Measurements from ENCODE around the gene SYT14. TPM values are rescaled to one million over a fixed set of nuclear protein-coding genes. Genes with fewer than 3 reads are reported as not detected.
"Not testable (repeated sequence)": the region's sequence is repeated elsewhere in the genome, so short reads cannot be mapped to it uniquely, and the experiment has no call there.

SYT14 gene
- total and polyA plus RNA-seq, 11 donors: not detected

GRCh38 chr1:210031473-210031872, 93.5 kb downstream of the SYT14 start:
- no peak for ATAC-seq
- H3K36me3 ChIP-seq: no peaks in the 10 kb centered on the region
- TF ChIP-seq, protein P1, sequence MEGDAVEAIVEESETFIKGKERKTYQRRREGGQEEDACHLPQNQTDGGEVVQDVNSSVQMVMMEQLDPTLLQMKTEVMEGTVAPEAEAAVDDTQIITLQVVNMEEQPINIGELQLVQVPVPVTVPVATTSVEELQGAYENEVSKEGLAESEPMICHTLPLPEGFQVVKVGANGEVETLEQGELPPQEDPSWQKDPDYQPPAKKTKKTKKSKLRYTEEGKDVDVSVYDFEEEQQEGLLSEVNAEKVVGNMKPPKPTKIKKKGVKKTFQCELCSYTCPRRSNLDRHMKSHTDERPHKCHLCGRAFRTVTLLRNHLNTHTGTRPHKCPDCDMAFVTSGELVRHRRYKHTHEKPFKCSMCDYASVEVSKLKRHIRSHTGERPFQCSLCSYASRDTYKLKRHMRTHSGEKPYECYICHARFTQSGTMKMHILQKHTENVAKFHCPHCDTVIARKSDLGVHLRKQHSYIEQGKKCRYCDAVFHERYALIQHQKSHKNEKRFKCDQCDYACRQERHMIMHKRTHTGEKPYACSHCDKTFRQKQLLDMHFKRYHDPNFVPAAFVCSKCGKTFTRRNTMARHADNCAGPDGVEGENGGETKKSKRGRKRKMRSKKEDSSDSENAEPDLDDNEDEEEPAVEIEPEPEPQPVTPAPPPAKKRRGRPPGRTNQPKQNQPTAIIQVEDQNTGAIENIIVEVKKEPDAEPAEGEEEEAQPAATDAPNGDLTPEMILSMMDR (IDR thresholded peaks at IDR 0.05): no peak
- no peak for TF ChIP-seq POLR2A (IDR thresholded peaks at IDR 0.05)
- peaks cover 0 to 5% (median 0%) of the 10 kb centered on the region in 9 donors for H3K27me3 ChIP-seq
- 40 to 57% (median 53%) methylated on average over 1 of the region's 1 CpG for WGBS, 4 donors
- H3K4me1 ChIP-seq: no peaks in the 10 kb centered on the region
- no peak overlapping the region for H3K4me3 ChIP-seq
- no peak overlapping the region for H3K27ac ChIP-seq
- DNase-seq: no peak
- H3K9me3 ChIP-seq: peaks cover 0 to 20% (median 0%) of the 10 kb centered on the region in 12 donors
- intact Hi-C loops (cut with DNase I): no loop called here

GRCh38 chr1:210043058-210043457, 105.0 kb downstream of the SYT14 start:
- Histone ChIP-seq H3K27me3 (no peaks in the 10 kb centered on the region), H3K27ac (no peak overlapping the region), H3K4me1 (no peaks in the 10 kb centered on the region), H3K9me3 (peaks cover 0 to 19% (median 2%) of the 10 kb centered on the region in 12 donors), H3K4me3 (no peak overlapping the region), H3K36me3 (no peaks in the 10 kb centered on the region)
- intact Hi-C loops (cut with DNase I): no loop called here
- ATAC-seq (no peak), DNase-seq (no peak)
- TF ChIP-seq POLR2A (IDR thresholded peaks at IDR 0.05): no peak
- TF ChIP-seq, protein P1 (IDR thresholded peaks at IDR 0.05): no peak

DNA sequence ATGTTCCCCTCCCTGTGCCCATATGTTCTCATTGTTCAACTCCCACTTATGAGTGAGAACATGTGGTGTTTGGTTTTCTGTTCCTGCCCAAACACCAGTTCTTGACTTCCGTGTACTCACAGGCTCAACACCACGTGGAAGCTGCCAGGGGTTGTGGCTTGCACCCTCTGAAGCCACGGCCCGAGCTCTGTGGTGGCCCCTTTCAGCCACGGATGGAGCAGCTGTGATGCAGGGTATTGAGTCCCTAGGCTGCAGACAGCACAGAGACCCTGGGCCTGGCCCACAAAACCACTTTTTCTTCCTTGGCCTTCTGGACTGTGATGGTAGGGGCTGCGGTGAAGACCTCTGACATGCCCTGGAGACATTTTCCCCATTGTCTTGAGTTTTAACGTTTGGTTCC, 111.6 kb downstream of the SYT14 start:
- TF ChIP-seq POLR2A (IDR thresholded peaks at IDR 0.05): no peak
- TF ChIP-seq, protein P1 (IDR thresholded peaks at IDR 0.05): no peak

GRCh38 chr1:210050491-210050890, 112.5 kb downstream of the SYT14 start:
- H3K27ac ChIP-seq; DNase-seq; H3K4me3 ChIP-seq; intact Hi-C loops (cut with DNase I); H3K4me1 ChIP-seq; ATAC-seq; H3K9me3 ChIP-seq; H3K27me3 ChIP-seq; H3K36me3 ChIP-seq: not testable (repeated sequence)
- 54 to 67% (median 62%) methylated on average over 4 of the region's 4 CpGs for WGBS, 4 donors

More for the DNA sequence above, 111.6 kb downstream of the SYT14 start:
- Histone ChIP-seq H3K9me3 (no peaks in the 10 kb centered on the region), H3K36me3 (no peaks in the 10 kb centered on the region), H3K4me1 (no peaks in the 10 kb centered on the region), H3K27me3 (no peaks in the 10 kb centered on the region), H3K27ac (no peak overlapping the region), H3K4me3 (no peak overlapping the region)
- 71 to 78% (median 76%) methylated on average over 7 of the region's 7 CpGs for WGBS, 4 donors
- DNase-seq (no peak), ATAC-seq (no peak)
- intact Hi-C loops (cut with DNase I): no loop called here

DNA sequence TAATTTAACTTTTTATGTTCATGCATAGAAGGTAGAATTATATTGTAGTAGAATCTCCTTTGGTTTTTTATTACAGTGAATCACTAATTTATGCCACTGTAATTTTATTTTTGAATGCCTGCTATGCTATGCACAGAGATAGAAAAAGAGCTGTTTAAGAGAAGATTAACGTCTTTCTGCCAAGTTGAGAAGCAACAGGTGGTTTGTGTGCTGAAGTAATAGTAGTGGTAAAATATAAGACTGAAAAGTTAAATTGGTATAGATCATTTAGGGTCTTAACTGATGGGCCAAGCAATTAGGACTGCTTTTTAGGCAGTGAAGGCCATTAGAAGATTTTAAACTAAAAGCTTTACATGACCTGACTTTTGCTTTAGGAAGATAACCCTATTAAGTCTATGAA, 115.1 kb downstream of the SYT14 start:
- no peaks in the 10 kb centered on the region for H3K36me3 ChIP-seq
- no peaks in the 10 kb centered on the region for H3K4me1 ChIP-seq
- H3K27me3 ChIP-seq: no peaks in the 10 kb centered on the region
- DNase-seq (no peak), ATAC-seq (no peak)
- no peak overlapping the region for H3K27ac ChIP-seq
- H3K4me3 ChIP-seq: no peak overlapping the region
- intact Hi-C loops (cut with DNase I): no loop called here
- TF ChIP-seq POLR2A (IDR thresholded peaks at IDR 0.05): no peak
- TF ChIP-seq, protein P1 (IDR thresholded peaks at IDR 0.05): no peak
- no peaks in the 10 kb centered on the region for H3K9me3 ChIP-seq
- 52 to 63% (median 58%) methylated on average over 1 of the region's 1 CpG for WGBS, 4 donors

All from heart left ventricle (tissue), 16 donors.